Measurements from ENCODE around the gene TMEM156.

DNA sequence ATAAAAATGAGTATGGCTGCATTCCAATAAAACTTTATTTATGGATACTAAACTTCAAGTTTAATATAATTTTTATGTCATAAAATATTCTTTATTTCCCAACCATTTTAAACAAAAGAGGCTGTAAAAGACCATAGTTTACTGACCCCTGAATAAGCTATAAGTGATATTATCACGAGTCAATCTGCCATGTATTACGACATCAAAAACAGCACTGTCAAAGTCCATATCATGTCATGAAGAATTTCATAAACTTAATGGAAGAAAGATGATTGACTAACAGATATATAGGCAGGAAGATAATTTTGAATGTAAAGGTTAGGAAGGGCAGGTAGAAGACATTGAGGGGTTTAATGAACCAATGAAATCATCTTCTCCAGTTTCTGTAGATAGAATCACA lies 18.2 kb downstream of the TMEM156 start:
- TF ChIP-seq EP300 (IDR thresholded peaks at IDR 0.05; ENCODE audit: borderline replicate concordance in 1 of 2, low read depth in 1 of 2, low read length in 1 of 2) (no peak), GABPA (IDR thresholded peaks at IDR 0.05; ENCODE audit: low read depth) (no peak), SMC3 (IDR thresholded peaks at IDR 0.05; ENCODE audit: low read depth, low read length) (no peak), POLR2AphosphoS5 (IDR thresholded peaks at IDR 0.05; ENCODE audit: low read depth, low read length) (no peak)
- TF ChIP-seq, protein P1, sequence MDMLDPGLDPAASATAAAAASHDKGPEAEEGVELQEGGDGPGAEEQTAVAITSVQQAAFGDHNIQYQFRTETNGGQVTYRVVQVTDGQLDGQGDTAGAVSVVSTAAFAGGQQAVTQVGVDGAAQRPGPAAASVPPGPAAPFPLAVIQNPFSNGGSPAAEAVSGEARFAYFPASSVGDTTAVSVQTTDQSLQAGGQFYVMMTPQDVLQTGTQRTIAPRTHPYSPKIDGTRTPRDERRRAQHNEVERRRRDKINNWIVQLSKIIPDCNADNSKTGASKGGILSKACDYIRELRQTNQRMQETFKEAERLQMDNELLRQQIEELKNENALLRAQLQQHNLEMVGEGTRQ (IDR thresholded peaks at IDR 0.05; ENCODE audit: borderline replicate concordance, low read depth, low read length) = no peak
- TF ChIP-seq, protein P2, sequence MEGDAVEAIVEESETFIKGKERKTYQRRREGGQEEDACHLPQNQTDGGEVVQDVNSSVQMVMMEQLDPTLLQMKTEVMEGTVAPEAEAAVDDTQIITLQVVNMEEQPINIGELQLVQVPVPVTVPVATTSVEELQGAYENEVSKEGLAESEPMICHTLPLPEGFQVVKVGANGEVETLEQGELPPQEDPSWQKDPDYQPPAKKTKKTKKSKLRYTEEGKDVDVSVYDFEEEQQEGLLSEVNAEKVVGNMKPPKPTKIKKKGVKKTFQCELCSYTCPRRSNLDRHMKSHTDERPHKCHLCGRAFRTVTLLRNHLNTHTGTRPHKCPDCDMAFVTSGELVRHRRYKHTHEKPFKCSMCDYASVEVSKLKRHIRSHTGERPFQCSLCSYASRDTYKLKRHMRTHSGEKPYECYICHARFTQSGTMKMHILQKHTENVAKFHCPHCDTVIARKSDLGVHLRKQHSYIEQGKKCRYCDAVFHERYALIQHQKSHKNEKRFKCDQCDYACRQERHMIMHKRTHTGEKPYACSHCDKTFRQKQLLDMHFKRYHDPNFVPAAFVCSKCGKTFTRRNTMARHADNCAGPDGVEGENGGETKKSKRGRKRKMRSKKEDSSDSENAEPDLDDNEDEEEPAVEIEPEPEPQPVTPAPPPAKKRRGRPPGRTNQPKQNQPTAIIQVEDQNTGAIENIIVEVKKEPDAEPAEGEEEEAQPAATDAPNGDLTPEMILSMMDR (IDR thresholded peaks at IDR 0.05) = no peak
